ENCODE data around the gene GAD2. TPM values are rescaled to one million over a fixed set of nuclear protein-coding genes. Genes with fewer than 3 reads are reported as not detected.

The GAD2 gene
- polyA plus RNA-seq, 1 experiment = not detected

DNA sequence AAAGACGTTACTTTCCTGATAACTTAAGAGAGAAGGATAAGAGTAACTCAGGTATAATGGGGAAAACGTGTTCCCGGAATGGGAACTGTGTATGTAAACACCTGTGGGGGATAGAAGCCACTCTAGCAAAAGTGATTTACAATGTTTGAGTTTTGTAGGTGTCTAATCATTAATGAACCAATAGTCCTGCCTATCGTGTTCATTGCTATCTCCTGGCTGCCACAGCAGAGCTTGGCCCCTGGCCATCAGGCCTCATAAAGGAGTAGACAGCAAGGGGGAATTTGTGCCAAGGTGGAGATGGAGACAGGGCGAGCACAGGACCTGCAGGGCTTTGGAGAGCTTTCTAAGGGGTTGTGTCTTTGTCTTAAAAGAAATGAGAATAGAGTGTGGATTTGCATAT, 102.1 kb downstream of the GAD2 start:
- TF ChIP-seq, protein P1, sequence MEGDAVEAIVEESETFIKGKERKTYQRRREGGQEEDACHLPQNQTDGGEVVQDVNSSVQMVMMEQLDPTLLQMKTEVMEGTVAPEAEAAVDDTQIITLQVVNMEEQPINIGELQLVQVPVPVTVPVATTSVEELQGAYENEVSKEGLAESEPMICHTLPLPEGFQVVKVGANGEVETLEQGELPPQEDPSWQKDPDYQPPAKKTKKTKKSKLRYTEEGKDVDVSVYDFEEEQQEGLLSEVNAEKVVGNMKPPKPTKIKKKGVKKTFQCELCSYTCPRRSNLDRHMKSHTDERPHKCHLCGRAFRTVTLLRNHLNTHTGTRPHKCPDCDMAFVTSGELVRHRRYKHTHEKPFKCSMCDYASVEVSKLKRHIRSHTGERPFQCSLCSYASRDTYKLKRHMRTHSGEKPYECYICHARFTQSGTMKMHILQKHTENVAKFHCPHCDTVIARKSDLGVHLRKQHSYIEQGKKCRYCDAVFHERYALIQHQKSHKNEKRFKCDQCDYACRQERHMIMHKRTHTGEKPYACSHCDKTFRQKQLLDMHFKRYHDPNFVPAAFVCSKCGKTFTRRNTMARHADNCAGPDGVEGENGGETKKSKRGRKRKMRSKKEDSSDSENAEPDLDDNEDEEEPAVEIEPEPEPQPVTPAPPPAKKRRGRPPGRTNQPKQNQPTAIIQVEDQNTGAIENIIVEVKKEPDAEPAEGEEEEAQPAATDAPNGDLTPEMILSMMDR (IDR thresholded peaks at IDR 0.05; ENCODE audit: insufficient read depth, low read depth, low read length) = no peak
- CTCF ChIA-PET = no interaction called here
- DNase-seq (ENCODE audit: low read depth) = no peak

DNA sequence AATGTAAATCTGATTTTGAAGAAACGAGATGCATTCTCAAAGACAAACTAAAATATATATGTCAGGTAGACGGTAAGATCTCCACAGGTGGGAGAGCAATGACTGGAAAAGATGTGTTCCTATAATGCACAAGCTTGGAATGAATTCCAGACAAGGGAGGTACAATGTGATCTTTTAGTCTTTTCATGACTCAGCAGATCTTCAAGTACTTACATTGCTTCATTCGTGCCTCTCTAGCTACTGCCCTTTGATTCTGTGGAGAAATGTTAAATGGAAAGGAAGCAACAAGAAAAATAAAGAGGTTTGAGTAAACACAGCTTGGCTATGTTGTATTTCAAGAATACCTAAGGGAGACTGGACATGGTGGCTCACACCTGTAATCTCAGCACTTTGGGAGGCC, 106.6 kb downstream of the GAD2 start:
- H3K4me3 ChIP-seq (ENCODE audit: low read depth, low read length) = no peak overlapping the region
- no peak for DNase-seq (ENCODE audit: low read depth)
- TF ChIP-seq, protein P1 (IDR thresholded peaks at IDR 0.05; ENCODE audit: insufficient read depth, low read depth, low read length) = no peak
- ChIA-PET POLR2A (no interaction called here), CTCF (no interaction called here)
- H3K27me3 ChIP-seq (ENCODE audit: control insufficient read depth, insufficient read depth, low read length) = no peaks in the 10 kb centered on the region
- H3K36me3 ChIP-seq (ENCODE audit: control insufficient read depth, insufficient read depth, low read length) = no peaks in the 10 kb centered on the region

More for the DNA sequence above, 102.1 kb downstream of the GAD2 start:
- POLR2A ChIA-PET = no interaction called here
- H3K4me3 ChIP-seq (ENCODE audit: low read depth, low read length) = no peak overlapping the region
- no peaks in the 10 kb centered on the region for H3K36me3 ChIP-seq (ENCODE audit: control insufficient read depth, insufficient read depth, low read length)
- no peaks in the 10 kb centered on the region for H3K27me3 ChIP-seq (ENCODE audit: control insufficient read depth, insufficient read depth, low read length)

DNA sequence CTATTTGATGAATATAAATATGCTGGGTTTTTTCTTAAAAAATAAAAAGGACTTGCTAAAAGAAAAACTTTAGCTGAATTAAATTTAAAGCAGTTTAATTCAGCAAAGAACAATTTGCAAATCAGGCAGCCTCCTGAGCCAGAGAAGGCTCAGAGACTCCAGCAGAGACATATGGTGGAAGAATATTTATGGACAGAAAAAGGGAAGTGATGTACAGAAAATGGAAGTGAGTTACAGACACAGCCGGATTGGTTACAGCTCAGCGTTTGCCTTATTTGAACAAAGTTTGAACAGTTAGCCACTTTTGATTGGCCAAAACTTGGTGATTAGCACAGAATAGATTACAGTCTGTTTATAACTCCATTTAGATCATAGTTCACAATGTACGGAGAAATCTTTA, 110.3 kb downstream of the GAD2 start:
- DNase-seq (ENCODE audit: low read depth) = no peak
- CTCF ChIA-PET = no interaction called here
- POLR2A ChIA-PET = no interaction called here
- Histone ChIP-seq H3K36me3 (ENCODE audit: control insufficient read depth, insufficient read depth, low read length) (no peaks in the 10 kb centered on the region), H3K4me3 (ENCODE audit: low read depth, low read length) (no peak overlapping the region), H3K27me3 (ENCODE audit: control insufficient read depth, insufficient read depth, low read length) (peaks cover 2% of the 10 kb centered on the region; the same call in 1 of the 2 replicates)
- TF ChIP-seq, protein P1 (IDR thresholded peaks at IDR 0.05; ENCODE audit: insufficient read depth, low read depth, low read length) = no peak

DNA sequence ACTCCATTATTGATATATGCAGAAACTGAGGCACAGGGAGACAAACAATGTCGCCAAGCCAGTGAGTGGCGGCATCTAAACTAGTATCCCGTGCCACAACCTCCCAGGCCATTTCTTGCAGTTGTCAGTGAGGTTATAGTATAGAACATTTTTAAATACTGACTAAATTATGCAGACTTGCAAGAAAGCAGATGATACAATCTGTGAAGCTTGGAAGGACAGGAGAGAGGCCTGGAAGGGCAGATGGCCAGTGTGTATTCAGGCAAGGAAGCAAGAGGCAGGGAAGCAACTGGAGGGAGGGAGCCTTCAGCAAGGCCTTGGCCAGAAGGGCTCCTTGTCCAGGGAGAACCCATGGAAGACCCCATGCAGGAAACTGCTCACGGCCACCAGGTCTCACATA, 111.2 kb downstream of the GAD2 start:
- ChIA-PET CTCF (interaction anchor here (0.5 kb wide), 1 partner anchor 47 kb away, joined by 4 read pairs; no protein-coding TSS in a partner anchor), POLR2A (no interaction called here)
- peaks cover 2% of the 10 kb centered on the region; the same call in 1 of the 2 replicates for H3K27me3 ChIP-seq (ENCODE audit: control insufficient read depth, insufficient read depth, low read length)
- H3K36me3 ChIP-seq (ENCODE audit: control insufficient read depth, insufficient read depth, low read length) = no peaks in the 10 kb centered on the region
- DNase-seq (ENCODE audit: low read depth) = no peak
- H3K4me3 ChIP-seq (ENCODE audit: low read depth, low read length) = no peak overlapping the region
- TF ChIP-seq, protein P1 (IDR thresholded peaks at IDR 0.05; ENCODE audit: insufficient read depth, low read depth, low read length) = no peak

DNA sequence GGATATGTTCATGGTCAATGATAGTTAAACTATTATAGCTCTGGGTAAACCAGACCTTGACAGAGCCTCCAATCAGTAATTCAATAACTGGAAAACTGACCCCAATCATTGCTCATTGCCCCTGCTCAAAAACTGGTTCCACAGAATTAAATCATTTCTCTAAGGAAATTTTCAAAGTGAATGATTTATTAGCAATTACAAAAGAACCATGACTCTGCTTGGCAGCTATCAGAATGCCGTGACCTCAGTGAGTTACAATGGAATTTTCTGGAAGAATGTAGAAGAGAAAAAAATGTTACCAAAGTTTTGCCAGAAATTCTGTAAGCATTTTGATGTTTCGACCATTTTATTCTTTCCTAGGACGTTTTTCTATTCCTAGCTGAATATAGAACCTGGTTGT, 114.8 kb downstream of the GAD2 start:
- Histone ChIP-seq H3K4me3 (ENCODE audit: low read depth, low read length) (no peak overlapping the region), H3K36me3 (ENCODE audit: control insufficient read depth, insufficient read depth, low read length) (no peaks in the 10 kb centered on the region), H3K27me3 (ENCODE audit: control insufficient read depth, insufficient read depth, low read length) (peaks cover 2% of the 10 kb centered on the region; the same call in 1 of the 2 replicates)
- ChIA-PET CTCF (interaction anchor here (1.2 kb wide), 1 partner anchor 226 kb away, joined by 5 read pairs; no protein-coding TSS in a partner anchor), POLR2A (no interaction called here)
- no peak for DNase-seq (ENCODE audit: low read depth)
- TF ChIP-seq, protein P1 (IDR thresholded peaks at IDR 0.05; ENCODE audit: insufficient read depth, low read depth, low read length) = no peak

All from BJ (cell line).